Mesothelial cell of epicardium (in vitro differentiated cells): ENCODE measurements around the gene GAPDHS. TPM values are rescaled to one million over a fixed set of nuclear protein-coding genes. Genes with fewer than 3 reads are reported as not detected.

Experiments used
- DNase-seq, 2 experiments: peaks; one replicate each; pipeline ENCODE4 v3.0.0; 2021; ENCODE audit warnings: low spot score in 2 of 2; ENCODE audit not compliant: unreplicated experiment in 2 of 2
- H3K27ac Mint-ChIP-seq: 2 replicates; pipeline ENCODE4 v1.8.0; 2021; ENCODE audit warnings: mixed read lengths
- H3K27me3 Mint-ChIP-seq: 2 replicates; pipeline ENCODE4 v1.8.0; 2021; ENCODE audit warnings: low read depth, mixed read lengths
- H3K36me3 Mint-ChIP-seq: 2 replicates; pipeline ENCODE4 v1.8.0; 2021; ENCODE audit warnings: mixed read lengths
- H3K4me1 Mint-ChIP-seq: 2 replicates; pipeline ENCODE4 v1.8.0; 2021; ENCODE audit warnings: mixed read lengths
- H3K4me3 Mint-ChIP-seq: 2 replicates; pipeline ENCODE4 v1.8.0; 2021; ENCODE audit warnings: mild to moderate bottlenecking, moderate library complexity, mixed read lengths
- H3K9me3 Mint-ChIP-seq: 2 replicates; pipeline ENCODE4 v1.8.0; 2021; ENCODE audit warnings: mixed read lengths
- CTCF ChIP-seq: fragments of 200-600 bp; sonication (generic); IDR thresholded peaks from one replicate; pipeline ENCODE4 v1.5.0; 2021; ENCODE audit warnings: antibody characterized with exemption; ENCODE audit not compliant: unreplicated experiment
- total RNA-seq: library from RNA; stranded (reverse); gene quantifications from 3 replicates; pipeline ENCODE4 v1.2.1, GENCODE V29; 2021

Gene GAPDHS
- total RNA-seq, 1 donor from 2014 or later = not detected

DNA sequence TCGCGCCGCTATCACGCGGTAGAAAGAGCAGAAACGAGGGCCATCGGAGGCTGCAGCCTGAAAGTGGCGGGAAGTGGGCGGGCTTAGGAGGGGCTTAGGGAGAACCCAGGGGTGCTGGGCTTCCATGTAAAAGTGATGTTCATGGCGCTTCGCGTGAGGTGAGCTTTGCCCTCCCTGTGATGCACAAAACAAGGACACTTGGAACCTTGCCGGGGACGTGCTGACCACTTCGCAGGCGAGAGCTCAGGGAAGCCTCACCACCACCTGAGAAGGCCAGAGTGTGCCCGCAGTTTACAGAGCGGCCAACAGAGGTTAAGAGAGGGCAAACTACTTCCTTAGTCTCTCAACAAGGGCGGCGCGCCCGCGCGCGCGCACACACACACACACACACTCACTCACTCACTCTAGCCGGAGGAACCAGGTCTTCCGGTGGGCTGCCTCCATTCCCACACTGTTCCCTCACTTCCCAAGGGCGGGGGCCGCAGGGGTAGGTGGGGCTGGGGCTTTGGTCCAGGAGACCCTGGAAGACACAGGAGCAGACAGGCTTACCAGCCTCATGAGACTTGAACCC is 651 bp downstream of the GAPDHS start:
- H3K4me1 Mint-ChIP-seq = no peaks in the 10 kb centered on the region
- H3K27me3 Mint-ChIP-seq = peaks cover 15% of the 10 kb centered on the region
- H3K9me3 Mint-ChIP-seq = no peaks in the 10 kb centered on the region
- no peak for TF ChIP-seq CTCF
- no peaks in the 10 kb centered on the region for H3K36me3 Mint-ChIP-seq
- no peak for DNase-seq
- H3K27ac Mint-ChIP-seq = no peak overlapping the region
- no peak overlapping the region for H3K4me3 Mint-ChIP-seq

- Mint-ChIP-seq H3K27me3 (peaks cover 11% of the 10 kb centered on the region), H3K4me3 (no peak overlapping the region), H3K36me3 (no peaks in the 10 kb centered on the region), H3K27ac (peak overlapping the region; percentile 16), H3K9me3 (no peaks in the 10 kb centered on the region), H3K4me1 (no peaks in the 10 kb centered on the region)
- no peak for TF ChIP-seq CTCF
- no peak for DNase-seq
Observed at GRCh38 chr19:35534803-35535480, 1.7 kb downstream of the GAPDHS start.

- TF ChIP-seq CTCF = no peak
- no peak for DNase-seq
- no peaks in the 10 kb centered on the region for H3K27me3 Mint-ChIP-seq
- H3K36me3 Mint-ChIP-seq = peaks cover 4% of the 10 kb centered on the region
- H3K4me1 Mint-ChIP-seq = peaks cover 2% of the 10 kb centered on the region
- H3K9me3 Mint-ChIP-seq = no peaks in the 10 kb centered on the region
- H3K4me3 Mint-ChIP-seq = no peak overlapping the region
- H3K27ac Mint-ChIP-seq = no peak overlapping the region
Observed at GRCh38 chr19:35539314-35539713, 6.1 kb downstream of the GAPDHS start.

DNA sequence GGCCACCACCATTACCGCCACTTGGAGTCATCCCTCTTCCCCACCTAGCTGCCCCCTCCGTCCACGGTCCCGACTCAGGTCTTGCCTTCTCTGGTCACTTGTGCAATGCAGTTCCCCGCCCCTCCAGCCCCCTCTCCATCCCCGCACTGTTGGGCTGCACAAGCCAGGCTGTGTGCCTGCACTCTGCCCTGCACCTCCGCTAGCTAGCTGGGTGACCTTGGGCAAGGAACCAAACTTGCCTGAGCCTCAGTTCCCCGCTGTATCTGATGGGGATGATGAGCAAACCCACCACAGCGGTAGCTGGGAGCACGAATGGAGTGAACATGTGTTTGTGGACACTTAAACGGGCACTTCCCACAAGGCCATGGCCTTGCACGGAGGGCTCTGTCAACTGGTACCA is 6.6 kb downstream of the GAPDHS start:
- H3K9me3 Mint-ChIP-seq = no peaks in the 10 kb centered on the region
- no peaks in the 10 kb centered on the region for H3K27me3 Mint-ChIP-seq
- DNase-seq = no peak
- no peak for TF ChIP-seq CTCF
- H3K4me3 Mint-ChIP-seq = no peak overlapping the region
- peaks cover 8% of the 10 kb centered on the region for H3K4me1 Mint-ChIP-seq
- peaks cover 4% of the 10 kb centered on the region for H3K36me3 Mint-ChIP-seq
- H3K27ac Mint-ChIP-seq = no peak overlapping the region

DNA sequence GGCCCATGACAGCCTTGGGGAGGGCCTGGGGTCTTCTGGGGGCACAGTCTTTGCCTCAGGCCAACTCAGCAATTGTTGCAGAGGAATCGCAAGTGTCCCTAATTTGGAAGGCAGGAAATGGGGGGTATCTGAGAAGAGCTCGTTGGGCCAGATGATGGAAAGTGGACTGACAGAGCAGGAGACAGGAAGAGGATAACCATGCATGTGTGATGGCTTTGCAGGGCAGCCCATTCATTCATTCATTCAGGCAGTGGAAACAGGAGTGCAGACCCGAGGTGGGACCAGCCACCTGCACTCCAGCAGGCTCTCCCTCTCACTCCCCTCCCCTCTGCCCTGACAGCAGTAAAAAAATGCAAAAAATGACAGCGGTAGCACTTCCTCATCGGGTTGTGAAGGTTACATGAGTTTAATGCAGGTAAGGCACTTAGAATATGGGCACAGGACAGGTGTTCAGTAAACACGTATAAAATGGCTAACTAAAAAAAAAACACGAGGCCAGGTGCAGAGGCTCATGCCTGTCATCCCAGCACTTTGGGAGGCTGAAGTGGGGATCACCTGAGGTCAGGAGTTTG is 7.2 kb downstream of the GAPDHS start:
- H3K27ac Mint-ChIP-seq = no peak overlapping the region
- peaks cover 9% of the 10 kb centered on the region for H3K4me1 Mint-ChIP-seq
- H3K4me3 Mint-ChIP-seq = no peak overlapping the region
- TF ChIP-seq CTCF = no peak
- no peak for DNase-seq
- no peaks in the 10 kb centered on the region for H3K9me3 Mint-ChIP-seq
- H3K27me3 Mint-ChIP-seq = no peaks in the 10 kb centered on the region
- H3K36me3 Mint-ChIP-seq = peaks cover 4% of the 10 kb centered on the region
